H1 (cell line): Measurements from ENCODE around the gene WWC1. TPM values are rescaled to one million over a fixed set of nuclear protein-coding genes. Genes with fewer than 3 reads are reported as not detected.

Experiments used
- CTCF ChIA-PET: fragments of 300-600 bp; sonication (Branson Sonifier 250); formaldehyde crosslinking; loops from one replicate; lab custom pipeline; 2021; ENCODE audit not compliant: partially characterized antibody; lab: Charles Lee
- POLR2A ChIA-PET: fragments of 300-600 bp; sonication (Branson Sonifier 250); formaldehyde crosslinking; loops from one replicate; lab custom pipeline; 2021; ENCODE audit warnings: inconsistent platforms; ENCODE audit not compliant: partially characterized antibody; lab: Charles Lee
- DNase-seq, 2 experiments: peaks; one replicate each; pipeline versions ENCODE4 v3.0.0 to v3.0.0-alpha.2; 2010 to 2022; ENCODE audit warnings: low spot score in 2 of 2, low read depth in 1 of 2, mixed read lengths in 1 of 2
- FAIRE-seq: peaks from 2 replicates; lab custom pipeline; 2011; peaks lifted over from hg19 to GRCh38; lab: Jason Lieb, UNC
- H2AFZ ChIP-seq: 2 replicates; pipeline ENCODE4 v1.8.1; 2012; ENCODE audit warnings: low read length, inconsistent platforms
- H2AK5ac ChIP-seq: 2 replicates; pipeline ENCODE4 v1.6.1; 2013; ENCODE audit warnings: low read depth, low read length
- H2BK120ac ChIP-seq: replicated peaks from 2 replicates; pipeline ENCODE3; 2013; ENCODE audit warnings: low read depth, low read length, inconsistent platforms
- H2BK12ac ChIP-seq: 2 replicates; pipeline ENCODE4 v1.6.1; 2013; ENCODE audit warnings: low read depth, low read length
- H2BK15ac ChIP-seq: 2 replicates; pipeline ENCODE4 v1.6.1; 2013; ENCODE audit warnings: low read length
- H2BK20ac ChIP-seq: 2 replicates; pipeline ENCODE4 v1.6.1; 2013; ENCODE audit warnings: low read length
- H2BK5ac ChIP-seq: 2 replicates; pipeline ENCODE4 v1.6.1; 2013; ENCODE audit warnings: low read depth, low read length
- H3K14ac ChIP-seq: 2 replicates; pipeline ENCODE4 v1.6.1; 2013; ENCODE audit warnings: inconsistent platforms; ENCODE audit not compliant: insufficient read length
- H3K18ac ChIP-seq: 2 replicates; pipeline ENCODE4 v1.6.1; 2013; ENCODE audit warnings: low read length; ENCODE audit errors: extremely low read depth
- H3K23ac ChIP-seq: 2 replicates; pipeline ENCODE4 v1.6.1; 2013; ENCODE audit warnings: inconsistent platforms; ENCODE audit not compliant: insufficient read length
- H3K23me2 ChIP-seq: 2 replicates; pipeline ENCODE4 v1.6.1; 2013; ENCODE audit warnings: low read depth, low read length
- H3K27ac ChIP-seq: 2 replicates; pipeline ENCODE4 v1.6.1; 2011; ENCODE audit warnings: low read depth, low read length, inconsistent platforms
- H3K27me3 ChIP-seq, 4 experiments: replicated peaks in 1 of 4; 1 replicate in 1 of 4; 2 replicates in 3 of 4; pipeline versions ENCODE4 v1.6.1 to v1.8.1; 2011 to 2013; ENCODE audit warnings: low read length in 3 of 4, mild to moderate bottlenecking in 3 of 4, inconsistent platforms in 2 of 4, mixed read lengths in 2 of 4, moderate library complexity in 1 of 4; ENCODE audit not compliant: control insufficient read depth in 3 of 4, insufficient read depth in 3 of 4; ENCODE audit errors: extremely low read depth in 1 of 4
- H3K36me3 ChIP-seq, 4 experiments: 2 replicates each; pipeline versions ENCODE4 v1.6.1 to v1.8.1; 2011 to 2013; ENCODE audit warnings: mild to moderate bottlenecking in 4 of 4, low read length in 3 of 4, moderate library complexity in 2 of 4, control low read depth in 1 of 4, inconsistent platforms in 1 of 4; ENCODE audit not compliant: insufficient read depth in 4 of 4, control insufficient read depth in 2 of 4
- H3K4ac ChIP-seq: replicated peaks from 2 replicates; pipeline ENCODE3; 2013; ENCODE audit warnings: low read length, low read depth, mixed read lengths, inconsistent platforms; ENCODE audit not compliant: insufficient read length
- H3K4me1 ChIP-seq, 4 experiments: replicated peaks in 1 of 4; 1 replicate in 1 of 4; 2 replicates in 3 of 4; pipeline versions ENCODE4 v1.6.1 to v1.8.1; 2011 to 2013; ENCODE audit warnings: low read length in 3 of 4, inconsistent platforms in 2 of 4, mixed read lengths in 1 of 4; ENCODE audit not compliant: insufficient read depth in 4 of 4, control insufficient read depth in 3 of 4
- H3K4me2 ChIP-seq, 2 experiments: 2 replicates each; pipeline versions ENCODE4 v1.6.1 to v1.8.1; 2011 to 2013; ENCODE audit warnings: low read depth in 2 of 2, low read length in 2 of 2, control low read depth in 1 of 2, inconsistent platforms in 1 of 2, mild to moderate bottlenecking in 1 of 2; ENCODE audit not compliant: insufficient read depth in 1 of 2
- H3K4me3 ChIP-seq, 4 experiments: fragments of 200-600, 300-600 bp in 1 of 4; sonication (generic), shearing (Covaris generic), sonication (Bioruptor Twin) in 1 of 4; 2 replicates each; pipeline versions ENCODE4 v1.5.1 to v1.8.1; 2011 to 2016; ENCODE audit warnings: low read length in 4 of 4, low read depth in 3 of 4, control low read depth in 2 of 4, inconsistent platforms in 2 of 4, mild to moderate bottlenecking in 2 of 4, mixed read lengths in 1 of 4, moderate library complexity in 1 of 4; ENCODE audit not compliant: insufficient read depth in 2 of 4; ENCODE audit errors: extremely low read depth in 1 of 4
- H3K56ac ChIP-seq: replicated peaks from 2 replicates; pipeline ENCODE3; 2013; ENCODE audit warnings: low read depth, mild to moderate bottlenecking, mixed read lengths, low read length, inconsistent platforms; ENCODE audit not compliant: insufficient read length
- H3K79me1 ChIP-seq: 2 replicates; pipeline ENCODE4 v1.6.1; 2013; ENCODE audit warnings: low read depth, low read length, control low read depth
- H3K79me2 ChIP-seq, 2 experiments: 2 replicates each; pipeline versions ENCODE4 v1.6.1 to v1.8.1; 2012 to 2013; ENCODE audit warnings: low read length in 2 of 2, mild to moderate bottlenecking in 2 of 2, inconsistent platforms in 1 of 2; ENCODE audit not compliant: insufficient read depth in 2 of 2, control insufficient read depth in 1 of 2
- H3K9ac ChIP-seq, 4 experiments: replicated peaks in 1 of 4; 1 replicate in 1 of 4; 2 replicates in 3 of 4; pipeline versions ENCODE4 v1.6.1 to v1.8.1; 2011 to 2013; ENCODE audit warnings: low read depth in 3 of 4, low read length in 3 of 4, control low read depth in 2 of 4, mild to moderate bottlenecking in 2 of 4, moderate library complexity in 2 of 4, inconsistent platforms in 1 of 4; ENCODE audit errors: extremely low read depth in 1 of 4
- H3K9me3 ChIP-seq, 2 experiments: 2 replicates each; pipeline versions ENCODE4 v1.6.1 to v1.8.1; 2012 to 2013; ENCODE audit warnings: mild to moderate bottlenecking in 2 of 2, moderate library complexity in 2 of 2, control low read depth in 1 of 2, inconsistent platforms in 1 of 2, low read depth in 1 of 2, low read length in 1 of 2, mixed read lengths in 1 of 2; ENCODE audit not compliant: insufficient read depth in 2 of 2
- H4K20me1 ChIP-seq, 2 experiments: replicated peaks in 1 of 2; 2 replicates each; pipeline versions ENCODE3 to v1.8.1; 2011 to 2013; ENCODE audit warnings: inconsistent platforms in 2 of 2, low read length in 2 of 2, mild to moderate bottlenecking in 1 of 2; ENCODE audit not compliant: insufficient read depth in 2 of 2, control insufficient read depth in 1 of 2
- H4K5ac ChIP-seq: 2 replicates; pipeline ENCODE4 v1.6.1; 2013; ENCODE audit warnings: low read length, low read depth, mixed read lengths, inconsistent platforms; ENCODE audit not compliant: insufficient read length
- H4K8ac ChIP-seq: 2 replicates; pipeline ENCODE4 v1.8.0; 2013; ENCODE audit warnings: mild to moderate bottlenecking, moderate library complexity, low read length, inconsistent platforms; ENCODE audit not compliant: insufficient read depth; ENCODE audit errors: extremely low read depth
- H4K91ac ChIP-seq: replicated peaks from 2 replicates; pipeline ENCODE3; 2013; ENCODE audit warnings: low read length, mixed read lengths, inconsistent platforms; ENCODE audit not compliant: insufficient read length
- ATF2 ChIP-seq: IDR thresholded peaks from 2 replicates; pipeline ENCODE4 v1.6.1; 2012; ENCODE audit warnings: low read length, inconsistent platforms
- BACH1 ChIP-seq: IDR thresholded peaks from 2 replicates; pipeline ENCODE4 v1.6.1; 2012; ENCODE audit warnings: low read length, improper control_type of control experiment
- BRCA1 ChIP-seq: IDR thresholded peaks from 2 replicates; pipeline ENCODE4 v1.6.1; 2012; ENCODE audit warnings: low read depth, low read length, improper control_type of control experiment
- CHD1 ChIP-seq: IDR thresholded peaks from 2 replicates; pipeline ENCODE4 v1.6.1; 2012; ENCODE audit warnings: low read depth, low read length, improper control_type of control experiment
- CTBP2 ChIP-seq: IDR thresholded peaks from 2 replicates; pipeline ENCODE4 v1.7.0; 2011; ENCODE audit warnings: borderline replicate concordance, mild to moderate bottlenecking, moderate library complexity, mixed read lengths, low read length; ENCODE audit not compliant: insufficient read depth, insufficient read length
- E2F6 ChIP-seq: IDR thresholded peaks from 2 replicates; pipeline ENCODE4 v1.6.1; 2012; ENCODE audit warnings: inconsistent platforms
- FOSL1 ChIP-seq: IDR thresholded peaks from 2 replicates; pipeline ENCODE4 v1.6.1; 2011; ENCODE audit warnings: mild to moderate bottlenecking, low read depth, low read length, moderate library complexity; ENCODE audit not compliant: insufficient read depth
- NRF1 ChIP-seq: IDR thresholded peaks from 2 replicates; pipeline ENCODE4 v1.6.1; 2011; ENCODE audit warnings: mild to moderate bottlenecking, low read depth, low read length, improper control_type of control experiment
- SRF ChIP-seq: IDR thresholded peaks from 2 replicates; pipeline ENCODE4 v1.6.1; 2011; ENCODE audit warnings: mild to moderate bottlenecking, low read depth, low read length, moderate library complexity
- TAF1 ChIP-seq: IDR thresholded peaks from 2 replicates; pipeline ENCODE4 v1.6.1; 2011; ENCODE audit warnings: mild to moderate bottlenecking, low read depth, low read length
- TAF7 ChIP-seq: optimal IDR thresholded peaks from 2 replicates; pipeline ENCODE3; 2011; ENCODE audit warnings: low read depth, mild to moderate bottlenecking, inconsistent platforms, low read length, moderate library complexity, borderline replicate concordance
- ZNF274 ChIP-seq: IDR thresholded peaks from 2 replicates; pipeline ENCODE4 v1.7.0; 2012; ENCODE audit warnings: low read length, borderline replicate concordance; ENCODE audit errors: extremely low read depth
- WGBS, 2 experiments: shearing (Covaris generic) in 1 of 2; methylation state at CpG; one replicate each; pipeline versions ENCODE4 v1.1.6 to v1.1.7; 2013 to 2015; ENCODE audit warnings: low lambda C conversion rate in 2 of 2, mixed read lengths in 2 of 2, inconsistent platforms in 1 of 2, low coverage in 1 of 2, missing lambda C conversion rate in 1 of 2; ENCODE audit not compliant: insufficient replicate concordance in 2 of 2, insufficient coverage in 1 of 2, insufficient read length in 1 of 2; ENCODE audit errors: extremely low coverage in 1 of 2, missing lambda C conversion rate in 1 of 2; 5-methylcytosine and 5-hydroxymethylcytosine counted together
- polyA plus RNA-seq, 7 experiments: library from polyadenylated mRNA; depleted of rRNA in 3 of 7; stranded (reverse) in 5 of 7; unstranded in 2 of 7; fragments of >200 nt in 5 of 7; fragments of 200-250 nt in 2 of 7; gene quantifications; 1 replicate in 5 of 7; 2 replicates in 1 of 7; 4 replicates in 1 of 7; pipeline versions ENCODE4 v1.2.1 to v1.2.3, GENCODE V29; 2011 to 2013; ENCODE audit warnings: missing spikeins in 2 of 7, mixed read lengths in 2 of 7
- total RNA-seq: library from RNA; stranded (reverse); fragmentation: NEBNext Ultra II Directional; extraction: Animal tissue kit (Norgen Biotek cat#: 25700); gene quantifications from 2 replicates; pipeline ENCODE4 v1.2.1, GENCODE V29; 2021

Gene WWC1
- total and polyA plus RNA-seq, 2 of the 8 experiments (the other 6 are each of a cell fraction or from before 2014, with no cell fraction given) = 16.4 to 41.1 TPM

GRCh38 chr5:168415971-168416370 is 124.5 kb downstream of the WWC1 start:
- Histone ChIP-seq H2BK20ac (no peak overlapping the region), H2BK120ac (no peak overlapping the region), H4K5ac (no peak overlapping the region), H3K4ac (no peak overlapping the region), H3K23ac (no peak overlapping the region), H3K56ac (no peak overlapping the region), H3K79me1 (no peaks in the 10 kb centered on the region), H3K4me1 (no peaks in the 10 kb centered on the region), H3K14ac (no peak overlapping the region), H4K91ac (no peak overlapping the region), H2AFZ (no peak overlapping the region), H2BK5ac (no peak overlapping the region), H2AK5ac (no peak overlapping the region), H3K9me3 (no peaks in the 10 kb centered on the region), H3K27ac (no peak overlapping the region), H3K4me2 (no peak overlapping the region), H2BK15ac (no peak overlapping the region), H3K18ac (no peak overlapping the region), H3K9ac (no peak overlapping the region), H4K8ac (no peak overlapping the region), H3K36me3 (peaks cover 5 to 31% (median 19%) of the 10 kb centered on the region in 4 experiments), H3K79me2 (no peaks in the 10 kb centered on the region), H3K4me3 (no peak overlapping the region), H4K20me1 (peaks cover 0 to 4% of the 10 kb centered on the region in 2 experiments), H2BK12ac (no peak overlapping the region), H3K27me3 (no peaks in the 10 kb centered on the region), H3K23me2 (no peaks in the 10 kb centered on the region; the same call in 1 of the 2 replicates)
- ChIA-PET CTCF (interaction anchor here (0.7 to 1.8 kb wide), 8 partner anchors 9 to 196 kb away, joined by 3 to 9 read pairs (median 4); no protein-coding TSS in a partner anchor), POLR2A (no interaction called here)
- FAIRE-seq (no peak), DNase-seq (no peak)
- 76% methylated on average over 6 of the region's 6 CpGs; no CpG with 5 or more reads in 1 of the 2 experiments for WGBS, 2 experiments
- no peak for TF ChIP-seq TAF1
- TF ChIP-seq ZNF274 = no peak
- no peak for TF ChIP-seq BACH1
- TF ChIP-seq FOSL1 = no peak
- no peak for TF ChIP-seq CTBP2
- TF ChIP-seq NRF1 = no peak
- no peak for TF ChIP-seq BRCA1
- no peak for TF ChIP-seq CHD1
- no peak for TF ChIP-seq SRF
- TF ChIP-seq E2F6 = no peak
- TF ChIP-seq ATF2 = no peak
- no peak for TF ChIP-seq TAF7
